ENCODE results near the gene ZBTB7C. TPM values are rescaled to one million over a fixed set of nuclear protein-coding genes. Genes with fewer than 3 reads are reported as not detected.
A peak's percentile ranks its signal among the peaks of the same experiment; 100 is the strongest.

ZBTB7C gene
- total RNA-seq, 1 donor from 2014 or later: 0.15 TPM

DNA sequence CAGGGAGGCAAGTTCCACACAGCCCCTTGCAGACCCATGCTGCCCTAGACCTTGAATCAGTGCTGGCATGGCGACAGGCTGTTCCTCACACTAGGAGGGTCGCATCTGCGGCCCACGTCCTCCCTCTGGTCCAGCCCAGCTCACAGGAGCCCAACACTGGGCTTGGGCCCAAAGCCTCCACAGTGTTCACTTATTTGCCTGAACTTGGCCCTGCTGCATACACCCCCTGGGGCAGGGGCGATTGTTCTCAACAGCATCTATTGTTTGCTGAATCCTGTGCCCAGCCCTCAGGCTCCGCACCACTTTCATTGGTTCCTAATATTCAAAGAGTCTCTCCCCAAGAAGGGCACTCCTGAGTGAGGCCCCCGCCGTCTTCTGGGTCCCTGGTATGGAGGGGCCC, 90.7 kb downstream of the ZBTB7C start:
- H4K20me1 ChIP-seq (ENCODE audit: low read depth): no peaks in the 10 kb centered on the region
- peaks cover 2% of the 10 kb centered on the region for H3K27me3 Mint-ChIP-seq (ENCODE audit: insufficient read depth, low read depth)
- no peaks in the 10 kb centered on the region for H3K9me3 Mint-ChIP-seq
- no peaks in the 10 kb centered on the region for H3K36me3 Mint-ChIP-seq
- DNase-seq (ENCODE audit: low spot score): no peak
- no peaks in the 10 kb centered on the region for H3K79me2 ChIP-seq (ENCODE audit: low read depth)
- H3K27ac ChIP-seq: no peak overlapping the region
- no peaks in the 10 kb centered on the region for H3K27me3 ChIP-seq
- H3K36me3 ChIP-seq: no peaks in the 10 kb centered on the region
- no peak overlapping the region for H3K27ac Mint-ChIP-seq
- no peak overlapping the region for H3K9ac ChIP-seq
- H3K4me1 Mint-ChIP-seq: peaks cover 39% of the 10 kb centered on the region
- no peak overlapping the region for H3K4me3 Mint-ChIP-seq
- TF ChIP-seq EZH2phosphoT487 (IDR thresholded peaks at IDR 0.05): no peak
- TF ChIP-seq CTCF (IDR thresholded peaks at IDR 0.05): no peak
- TF ChIP-seq EZH2 (IDR thresholded peaks at IDR 0.05): no peak
- H3K4me2 ChIP-seq: no peak overlapping the region
- H3F3A ChIP-seq (ENCODE audit: low read depth): peaks cover 11% of the 10 kb centered on the region
- H2AFZ ChIP-seq (replicated peaks): no peak overlapping the region
- H3K9me3 ChIP-seq (ENCODE audit: low read depth): no peaks in the 10 kb centered on the region
- H3K4me3 ChIP-seq: no peak overlapping the region
- peaks cover 17% of the 10 kb centered on the region for H3K4me1 ChIP-seq

DNA sequence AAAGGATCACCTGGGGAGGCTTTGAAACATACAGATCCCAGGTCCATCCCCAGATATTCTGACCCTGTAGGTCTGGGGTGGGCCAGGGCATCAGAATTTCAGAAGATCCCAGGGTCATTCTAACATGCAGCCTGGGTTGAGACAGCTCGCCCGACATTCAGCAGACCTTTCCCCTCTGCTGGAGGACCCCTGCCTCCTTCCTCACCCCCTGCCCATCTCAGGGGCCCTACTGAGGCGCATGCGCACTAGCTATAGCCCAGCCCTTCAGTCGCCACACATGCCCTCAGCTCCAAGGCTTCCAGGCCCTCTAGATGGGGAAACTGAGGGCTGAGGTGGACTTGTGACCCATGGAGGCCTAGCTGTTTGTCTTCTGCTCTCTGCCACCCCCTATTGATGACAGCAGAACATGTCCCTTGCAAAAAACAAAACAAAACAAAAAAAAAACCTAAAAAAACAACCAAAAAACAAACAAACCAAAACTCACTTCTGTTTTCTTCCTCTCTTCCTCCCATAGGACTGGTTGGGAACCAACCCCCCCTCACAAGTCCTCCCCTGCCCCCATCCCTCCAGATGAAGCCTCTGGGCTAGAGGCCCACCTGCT, 91.3 kb downstream of the ZBTB7C start:
- Histone ChIP-seq H3K9ac (no peak overlapping the region), H3K27ac (no peak overlapping the region), H3K9me3 (ENCODE audit: low read depth) (no peaks in the 10 kb centered on the region), H3K4me3 (no peak overlapping the region), H3K36me3 (no peaks in the 10 kb centered on the region), H3K4me2 (no peak overlapping the region), H3K4me1 (peaks cover 22% of the 10 kb centered on the region), H3F3A (ENCODE audit: low read depth) (peaks cover 11% of the 10 kb centered on the region), H2AFZ (replicated peaks) (no peak overlapping the region), H3K27me3 (no peaks in the 10 kb centered on the region), H3K79me2 (ENCODE audit: low read depth) (no peaks in the 10 kb centered on the region), H4K20me1 (ENCODE audit: low read depth) (no peaks in the 10 kb centered on the region)
- DNase-seq (ENCODE audit: low spot score): no peak
- peaks cover 2% of the 10 kb centered on the region for H3K27me3 Mint-ChIP-seq (ENCODE audit: insufficient read depth, low read depth)
- TF ChIP-seq EZH2 (IDR thresholded peaks at IDR 0.05) (no peak), EZH2phosphoT487 (IDR thresholded peaks at IDR 0.05) (no peak), CTCF (IDR thresholded peaks at IDR 0.05) (peak; percentile 50)
- H3K27ac Mint-ChIP-seq: no peak overlapping the region
- no peaks in the 10 kb centered on the region for H3K9me3 Mint-ChIP-seq
- H3K36me3 Mint-ChIP-seq: no peaks in the 10 kb centered on the region
- peaks cover 44% of the 10 kb centered on the region for H3K4me1 Mint-ChIP-seq
- H3K4me3 Mint-ChIP-seq: no peak overlapping the region

DNA sequence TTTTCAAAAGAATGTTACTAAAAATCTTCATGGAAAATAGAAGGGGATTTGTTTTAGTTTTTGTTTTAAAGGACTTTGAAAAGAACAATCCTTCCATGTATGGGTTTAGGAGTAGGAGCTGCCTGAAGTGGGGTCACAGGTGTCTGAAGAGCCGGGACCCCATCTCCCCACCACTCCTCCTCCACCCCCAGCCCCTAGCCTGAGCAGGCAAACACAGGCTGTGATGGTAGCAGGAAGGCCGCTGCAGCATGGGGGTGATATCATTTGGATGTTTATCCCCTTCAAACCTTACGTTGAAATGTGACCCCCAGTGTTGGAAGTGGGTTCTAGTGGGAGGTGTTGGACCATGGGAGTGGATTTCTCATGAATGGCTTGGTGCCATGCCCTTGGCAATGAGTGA, 93.0 kb downstream of the ZBTB7C start:
- H3K4me1 ChIP-seq: peaks cover 22% of the 10 kb centered on the region
- no peaks in the 10 kb centered on the region for H3K79me2 ChIP-seq (ENCODE audit: low read depth)
- peaks cover 8% of the 10 kb centered on the region for H3K27me3 Mint-ChIP-seq (ENCODE audit: insufficient read depth, low read depth)
- no peak overlapping the region for H3K4me3 ChIP-seq
- H3K4me1 Mint-ChIP-seq: peaks cover 40% of the 10 kb centered on the region
- no peak for TF ChIP-seq EZH2phosphoT487 (IDR thresholded peaks at IDR 0.05)
- no peak for TF ChIP-seq EZH2 (IDR thresholded peaks at IDR 0.05)
- TF ChIP-seq CTCF (IDR thresholded peaks at IDR 0.05): no peak
- peaks cover 11% of the 10 kb centered on the region for H3F3A ChIP-seq (ENCODE audit: low read depth)
- H3K4me2 ChIP-seq: no peak overlapping the region
- no peak overlapping the region for H3K27ac ChIP-seq
- H3K9me3 Mint-ChIP-seq: no peaks in the 10 kb centered on the region
- H3K27me3 ChIP-seq: no peaks in the 10 kb centered on the region
- H3K9ac ChIP-seq: no peak overlapping the region
- DNase-seq (ENCODE audit: low spot score): no peak
- no peak overlapping the region for H3K27ac Mint-ChIP-seq
- H4K20me1 ChIP-seq (ENCODE audit: low read depth): no peaks in the 10 kb centered on the region
- H3K9me3 ChIP-seq (ENCODE audit: low read depth): no peaks in the 10 kb centered on the region
- no peak overlapping the region for H2AFZ ChIP-seq (replicated peaks)
- no peaks in the 10 kb centered on the region for H3K36me3 ChIP-seq
- H3K36me3 Mint-ChIP-seq: no peaks in the 10 kb centered on the region
- no peak overlapping the region for H3K4me3 Mint-ChIP-seq
